ENCODE measurements around the gene NONO.

DNA sequence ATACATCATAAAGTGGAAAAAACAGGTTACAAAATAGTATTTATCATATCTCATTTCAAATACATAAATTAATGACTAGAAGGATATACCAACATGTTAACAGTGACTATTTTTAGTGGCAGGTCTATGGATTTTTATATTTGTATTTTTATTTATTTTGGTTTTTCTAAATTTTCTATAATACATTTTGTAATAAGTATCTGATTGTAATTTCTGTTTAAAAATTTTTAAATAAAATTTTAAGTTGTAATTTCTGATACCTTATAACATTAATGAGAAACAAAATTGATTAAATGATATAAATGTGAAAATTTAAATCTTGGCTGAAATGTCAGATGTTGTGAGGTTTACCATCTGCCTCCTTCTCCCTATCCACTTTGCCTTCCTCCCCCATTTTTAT lies 2.5 kb downstream of the NONO start:
- TF ChIP-seq, protein P1, sequence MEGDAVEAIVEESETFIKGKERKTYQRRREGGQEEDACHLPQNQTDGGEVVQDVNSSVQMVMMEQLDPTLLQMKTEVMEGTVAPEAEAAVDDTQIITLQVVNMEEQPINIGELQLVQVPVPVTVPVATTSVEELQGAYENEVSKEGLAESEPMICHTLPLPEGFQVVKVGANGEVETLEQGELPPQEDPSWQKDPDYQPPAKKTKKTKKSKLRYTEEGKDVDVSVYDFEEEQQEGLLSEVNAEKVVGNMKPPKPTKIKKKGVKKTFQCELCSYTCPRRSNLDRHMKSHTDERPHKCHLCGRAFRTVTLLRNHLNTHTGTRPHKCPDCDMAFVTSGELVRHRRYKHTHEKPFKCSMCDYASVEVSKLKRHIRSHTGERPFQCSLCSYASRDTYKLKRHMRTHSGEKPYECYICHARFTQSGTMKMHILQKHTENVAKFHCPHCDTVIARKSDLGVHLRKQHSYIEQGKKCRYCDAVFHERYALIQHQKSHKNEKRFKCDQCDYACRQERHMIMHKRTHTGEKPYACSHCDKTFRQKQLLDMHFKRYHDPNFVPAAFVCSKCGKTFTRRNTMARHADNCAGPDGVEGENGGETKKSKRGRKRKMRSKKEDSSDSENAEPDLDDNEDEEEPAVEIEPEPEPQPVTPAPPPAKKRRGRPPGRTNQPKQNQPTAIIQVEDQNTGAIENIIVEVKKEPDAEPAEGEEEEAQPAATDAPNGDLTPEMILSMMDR (IDR thresholded peaks at IDR 0.05), result no peak
- no peak for TF ChIP-seq POLR2A (IDR thresholded peaks at IDR 0.05)

Measured in testis (tissue), 2 donors.